OCI-LY7 (cell line): ENCODE measurements around the gene RUNX1. TPM values are rescaled to one million over a fixed set of nuclear protein-coding genes. Genes with fewer than 3 reads are reported as not detected.

ENCODE experiments used
- BruUV-seq: library from RNA; stranded (reverse); fragments of 400-500 nt; replicated peaks from 2 replicates; lab custom pipeline; 2021; lab: Mats Ljungman, UMichigan
- CTCF ChIA-PET: fragments of 300-600 bp; sonication (Branson Sonifier 250); formaldehyde crosslinking; loops from one replicate; lab custom pipeline; 2022; ENCODE audit warnings: antibody characterized with exemption; ENCODE audit not compliant: unreplicated experiment; lab: Charles Lee
- POLR2A ChIA-PET: fragments of 300-600 bp; sonication (Branson Sonifier 250); formaldehyde crosslinking; loops from one replicate; lab custom pipeline; 2022; ENCODE audit warnings: antibody characterized with exemption; lab: Charles Lee
- DNase-seq: peaks from one replicate; pipeline ENCODE4 v3.0.0-alpha.2; 2015; ENCODE audit warnings: low spot score
- H2AFZ ChIP-seq: fragments of 200-600 bp; sonication (generic), shearing (Covaris generic); 2 replicates; pipeline ENCODE4 v1.6.1; 2014; ENCODE audit warnings: mild to moderate bottlenecking, antibody characterized with exemption, low read length, moderate library complexity
- H3K27ac ChIP-seq: fragments of 200-600 bp; sonication (generic); 2 replicates; pipeline ENCODE4 v1.5.1; 2014; ENCODE audit warnings: mixed run types, low read depth, mild to moderate bottlenecking, moderate library complexity, low read length, inconsistent platforms; ENCODE audit not compliant: poor library complexity, severe bottlenecking
- H3K36me3 ChIP-seq: fragments of 200-600 bp; sonication (generic); 2 replicates; pipeline ENCODE4 v1.6.1; 2014; ENCODE audit warnings: mild to moderate bottlenecking, antibody characterized with exemption, low read length, moderate library complexity, mixed read lengths; ENCODE audit not compliant: insufficient read depth
- H3K4me1 ChIP-seq: fragments of 200-600 bp; sonication (generic); 2 replicates; pipeline ENCODE4 v1.5.1; 2014; ENCODE audit warnings: mild to moderate bottlenecking, low read length; ENCODE audit not compliant: insufficient read depth, poor library complexity, severe bottlenecking
- H3K4me2 ChIP-seq: fragments of 200-600 bp; sonication (generic); 2 replicates; pipeline ENCODE4 v1.6.1; 2014; ENCODE audit warnings: mild to moderate bottlenecking, low read length
- H3K4me3 ChIP-seq: fragments of 200-600 bp; sonication (generic); 2 replicates; pipeline ENCODE4 v1.5.1; 2014; ENCODE audit warnings: mild to moderate bottlenecking, low read depth, low read length; ENCODE audit not compliant: poor library complexity, severe bottlenecking
- H3K79me2 ChIP-seq: fragments of 200-600 bp; sonication (generic); 2 replicates; pipeline ENCODE4 v1.6.1; 2016; ENCODE audit warnings: low read depth, mild to moderate bottlenecking, low read length, moderate library complexity, mixed read lengths; ENCODE audit not compliant: insufficient read depth
- H3K9me2 ChIP-seq: fragments of 200-600 bp; sonication (generic); 2 replicates; pipeline ENCODE4 v1.6.1; 2016; ENCODE audit warnings: mild to moderate bottlenecking, low read length, mixed read lengths; ENCODE audit not compliant: insufficient read depth
- H3K9me3 ChIP-seq: fragments of 200-600 bp; sonication (generic); 2 replicates; pipeline ENCODE4 v1.6.1; 2014; ENCODE audit warnings: mild to moderate bottlenecking, mixed run types, low read length, mixed read lengths
- H4K20me1 ChIP-seq: fragments of 200-600 bp; sonication (generic); 2 replicates; pipeline ENCODE4 v1.6.1; 2014; ENCODE audit warnings: mild to moderate bottlenecking, antibody characterized with exemption, low read length, moderate library complexity, mixed read lengths; ENCODE audit not compliant: insufficient read depth
- EZH2phosphoT487 ChIP-seq: fragments of 200-600 bp; sonication (generic); IDR thresholded peaks from 2 replicates; pipeline ENCODE4 v1.6.1; 2018; ENCODE audit warnings: low read depth, borderline replicate concordance, mild to moderate bottlenecking, mixed run types, antibody characterized with exemption, low read length, moderate library complexity, mixed read lengths
- intact Hi-C: fragments of 100-400 bp; cut with micrococcal nuclease; formaldehyde crosslinking; loops from one replicate; pipeline ENCODE4 v1.10.0; 2022; ENCODE audit not compliant: unreplicated experiment
- total RNA-seq, 2 experiments: library from RNA; depleted of rRNA in 1 of 2; stranded (reverse); fragments of >200 nt in 1 of 2; shearing (Covaris generic) in 1 of 2; gene quantifications; 2 replicates each; pipeline ENCODE4 v1.2.3, GENCODE V29; 2014 to 2022
- TF ChIP-seq, protein P1 (sequence below): fragments of 200-600 bp; sonication (generic); conservative IDR thresholded peaks from 2 replicates; pipeline ENCODE4 v1.5.1; 2014; ENCODE audit warnings: mild to moderate bottlenecking, antibody characterized with exemption, low read length, moderate library complexity, mixed read lengths

RUNX1 gene
- total RNA-seq, 2 experiments from 2014 or later: 30.5 to 40.8 TPM

DNA sequence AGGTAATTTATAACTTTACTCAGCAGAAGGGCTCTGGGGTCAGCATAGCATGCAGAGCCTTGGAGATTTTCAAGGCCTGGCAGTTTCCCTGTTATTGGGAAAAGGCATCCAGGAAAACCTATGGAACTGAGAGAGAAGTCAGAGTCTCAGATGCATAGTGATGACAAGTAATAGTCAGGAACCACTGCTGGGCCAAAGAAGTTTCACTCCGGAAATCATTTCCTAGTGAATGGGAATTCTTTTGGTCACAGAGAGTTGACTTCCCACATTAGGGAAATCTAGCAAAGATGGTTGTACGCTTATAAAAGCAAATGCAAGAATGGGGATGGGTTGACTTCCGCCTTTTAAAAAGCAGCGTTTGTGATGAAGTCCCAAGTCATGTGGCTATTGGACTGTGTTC, 28.4 kb upstream of the RUNX1 start:
- no peak overlapping the region for H2AFZ ChIP-seq
- no peak for TF ChIP-seq EZH2phosphoT487
- TF ChIP-seq, protein P1, sequence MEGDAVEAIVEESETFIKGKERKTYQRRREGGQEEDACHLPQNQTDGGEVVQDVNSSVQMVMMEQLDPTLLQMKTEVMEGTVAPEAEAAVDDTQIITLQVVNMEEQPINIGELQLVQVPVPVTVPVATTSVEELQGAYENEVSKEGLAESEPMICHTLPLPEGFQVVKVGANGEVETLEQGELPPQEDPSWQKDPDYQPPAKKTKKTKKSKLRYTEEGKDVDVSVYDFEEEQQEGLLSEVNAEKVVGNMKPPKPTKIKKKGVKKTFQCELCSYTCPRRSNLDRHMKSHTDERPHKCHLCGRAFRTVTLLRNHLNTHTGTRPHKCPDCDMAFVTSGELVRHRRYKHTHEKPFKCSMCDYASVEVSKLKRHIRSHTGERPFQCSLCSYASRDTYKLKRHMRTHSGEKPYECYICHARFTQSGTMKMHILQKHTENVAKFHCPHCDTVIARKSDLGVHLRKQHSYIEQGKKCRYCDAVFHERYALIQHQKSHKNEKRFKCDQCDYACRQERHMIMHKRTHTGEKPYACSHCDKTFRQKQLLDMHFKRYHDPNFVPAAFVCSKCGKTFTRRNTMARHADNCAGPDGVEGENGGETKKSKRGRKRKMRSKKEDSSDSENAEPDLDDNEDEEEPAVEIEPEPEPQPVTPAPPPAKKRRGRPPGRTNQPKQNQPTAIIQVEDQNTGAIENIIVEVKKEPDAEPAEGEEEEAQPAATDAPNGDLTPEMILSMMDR: no peak
- H3K36me3 ChIP-seq: no peaks in the 10 kb centered on the region
- CTCF ChIA-PET: no interaction called here
- BruUV-seq: no TSS peak
- intact Hi-C loops: no loop called here
- no peak overlapping the region for H3K27ac ChIP-seq
- H3K4me1 ChIP-seq: no peaks in the 10 kb centered on the region
- POLR2A ChIA-PET: no interaction called here
- no peaks in the 10 kb centered on the region for H3K79me2 ChIP-seq
- DNase-seq: no peak
- peaks cover 3% of the 10 kb centered on the region; the same call in 1 of the 2 replicates for H3K9me3 ChIP-seq
- H3K9me2 ChIP-seq: no peaks in the 10 kb centered on the region
- no peaks in the 10 kb centered on the region for H4K20me1 ChIP-seq
- no peak overlapping the region for H3K4me2 ChIP-seq
- no peak overlapping the region for H3K4me3 ChIP-seq

DNA sequence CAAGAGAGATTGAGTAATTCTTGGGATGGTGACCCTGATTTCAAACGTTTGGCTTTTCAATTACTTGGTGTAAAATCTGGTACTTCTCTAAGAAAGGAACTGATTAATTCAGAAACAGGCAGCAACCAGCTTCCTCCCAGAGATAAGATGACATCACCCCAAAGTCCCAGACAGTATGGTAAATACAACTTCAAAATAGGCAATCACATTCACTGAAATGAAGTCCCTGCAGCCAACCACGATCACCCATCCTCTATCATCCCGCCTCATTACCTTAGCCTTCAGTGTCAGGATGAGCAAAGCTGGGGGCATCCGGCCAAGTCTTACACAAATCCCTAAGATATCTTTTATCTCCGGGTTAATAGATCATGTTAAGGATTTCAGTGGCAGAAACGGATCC, 26.4 kb upstream of the RUNX1 start:
- Histone ChIP-seq H3K79me2 (no peaks in the 10 kb centered on the region), H3K9me3 (peaks cover 3% of the 10 kb centered on the region; the same call in 1 of the 2 replicates), H3K4me2 (no peak overlapping the region), H3K36me3 (no peaks in the 10 kb centered on the region), H3K4me1 (no peaks in the 10 kb centered on the region), H3K27ac (no peak overlapping the region), H3K4me3 (no peak overlapping the region), H3K9me2 (no peaks in the 10 kb centered on the region), H4K20me1 (no peaks in the 10 kb centered on the region), H2AFZ (no peak overlapping the region)
- BruUV-seq: no TSS peak
- no peak for DNase-seq
- no peak for TF ChIP-seq EZH2phosphoT487
- TF ChIP-seq, protein P1: no peak
- intact Hi-C loops: no loop called here
- ChIA-PET CTCF (no interaction called here), POLR2A (interaction anchor here (0.6 to 1.5 kb wide), 3 partner anchors 10 to 256 kb away, joined by 3 to 4 read pairs (median 3); no protein-coding TSS in a partner anchor)

DNA sequence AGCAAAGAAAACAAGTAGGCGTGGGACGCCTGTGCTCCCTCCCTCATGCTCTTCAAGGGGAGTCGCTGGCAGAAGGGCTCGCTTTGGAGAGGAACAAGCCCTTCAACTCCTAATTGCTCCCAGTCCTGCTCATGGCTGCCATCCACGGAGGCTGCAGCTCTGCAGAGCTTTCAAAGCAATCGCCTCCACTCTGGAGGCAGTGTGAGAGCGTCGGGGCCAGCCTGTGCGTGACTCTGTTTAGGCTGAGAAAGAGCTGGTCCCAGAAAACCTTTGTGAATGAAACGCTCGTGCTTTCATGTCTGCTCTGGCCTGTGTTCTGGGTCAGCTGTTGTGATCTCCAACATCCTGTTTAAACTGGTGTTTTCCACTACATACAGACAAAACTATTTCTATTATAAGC, 23.9 kb upstream of the RUNX1 start:
- Histone ChIP-seq H2AFZ (no peak overlapping the region), H3K36me3 (no peaks in the 10 kb centered on the region), H4K20me1 (no peaks in the 10 kb centered on the region), H3K9me3 (peaks cover 3% of the 10 kb centered on the region; the same call in 1 of the 2 replicates), H3K4me1 (no peaks in the 10 kb centered on the region), H3K4me2 (no peak overlapping the region), H3K4me3 (no peak overlapping the region), H3K9me2 (0 out of 2 replicates have a peak, but pooled peaks cover 3% of the 10 kb centered on the region), H3K79me2 (no peaks in the 10 kb centered on the region), H3K27ac (no peak overlapping the region)
- ChIA-PET CTCF (no interaction called here), POLR2A (no interaction called here)
- intact Hi-C loops: no loop called here
- no peak for DNase-seq
- TF ChIP-seq EZH2phosphoT487: no peak
- TF ChIP-seq, protein P1: no peak
- no TSS peak for BruUV-seq
